ENCODE measurements around the gene CENPM.

- TF ChIP-seq REST (IDR thresholded peaks at IDR 0.05; ENCODE audit: borderline replicate concordance) (no peak), EZH2 (IDR thresholded peaks at IDR 0.05; ENCODE audit: borderline replicate concordance, insufficient read depth, low read length, poor library complexity, severe bottlenecking) (no peak), CTCF (IDR thresholded peaks at IDR 0.05; ENCODE audit: poor library complexity, severe bottlenecking) (no peak), EP300 (conservative IDR thresholded peaks at IDR 0.05; ENCODE audit: poor library complexity, severe bottlenecking) (no peak), TAF1 (IDR thresholded peaks at IDR 0.05; ENCODE audit: low read depth) (no peak), POLR2AphosphoS5 (IDR thresholded peaks at IDR 0.05) (no peak)
Observed at GRCh38 chr22:41914611-41915034, 32.3 kb downstream of the CENPM start.

Data from neural cell (in vitro differentiated cells).